OCI-LY1 (cell line): Measurements from ENCODE around the gene MICALL2.

ENCODE experiments used
- H2AFZ ChIP-seq: fragments of 200-600 bp; sonication (generic), shearing (Covaris generic); 2 replicates; pipeline ENCODE4 v1.6.0; 2014; ENCODE audit warnings: antibody characterized with exemption, mild to moderate bottlenecking, low read length
- H3F3A ChIP-seq: fragments of 200-600 bp; sonication (generic), shearing (Covaris generic); 2 replicates; pipeline ENCODE4 v1.6.0; 2014; ENCODE audit warnings: mild to moderate bottlenecking, antibody characterized with exemption, low read length, moderate library complexity; ENCODE audit not compliant: insufficient read depth
- H3K27ac ChIP-seq: fragments of 200-600 bp; sonication (generic); 2 replicates; pipeline ENCODE4 v1.5.1; 2014; ENCODE audit warnings: low read length, mixed run types, mild to moderate bottlenecking, low read depth; ENCODE audit not compliant: poor library complexity, severe bottlenecking
- H3K27me3 ChIP-seq: fragments of 200-600 bp; sonication (generic); 2 replicates; pipeline ENCODE4 v1.6.0; 2014; ENCODE audit warnings: antibody characterized with exemption, mild to moderate bottlenecking, low read length, moderate library complexity; ENCODE audit not compliant: insufficient read depth
- H3K36me3 ChIP-seq: fragments of 200-600 bp; sonication (generic); 2 replicates; pipeline ENCODE4 v1.6.1; 2014; ENCODE audit warnings: mild to moderate bottlenecking, antibody characterized with exemption, low read length, moderate library complexity, mixed read lengths; ENCODE audit not compliant: insufficient read depth
- H3K4me1 ChIP-seq: fragments of 200-600 bp; sonication (generic); 2 replicates; pipeline ENCODE4 v1.5.1; 2014; ENCODE audit warnings: mild to moderate bottlenecking, low read length, moderate library complexity; ENCODE audit not compliant: insufficient read depth, severe bottlenecking
- H3K4me2 ChIP-seq: fragments of 200-600 bp; sonication (generic), shearing (Covaris generic); 2 replicates; pipeline ENCODE4 v1.6.1; 2014; ENCODE audit warnings: low read length
- H3K4me3 ChIP-seq: fragments of 200-600 bp; sonication (generic); 2 replicates; pipeline ENCODE4 v1.5.1; 2014; ENCODE audit warnings: low read length, low read depth, mild to moderate bottlenecking, mixed read lengths; ENCODE audit not compliant: poor library complexity, severe bottlenecking
- H3K79me2 ChIP-seq: fragments of 200-600 bp; shearing (Covaris generic); 2 replicates; pipeline ENCODE4 v1.6.1; 2016; ENCODE audit warnings: mixed run types, low read length, mixed read lengths; ENCODE audit not compliant: insufficient read depth
- H3K9ac ChIP-seq: fragments of 200-600 bp; sonication (generic), shearing (Covaris generic); 2 replicates; pipeline ENCODE4 v1.6.1; 2014; ENCODE audit warnings: mild to moderate bottlenecking, low read length, mixed read lengths
- H3K9me2 ChIP-seq: fragments of 200-600 bp; sonication (generic), shearing (Covaris generic); 2 replicates; pipeline ENCODE4 v1.6.1; 2014; ENCODE audit warnings: low read depth, mild to moderate bottlenecking, low read length, mixed read lengths
- H3K9me3 ChIP-seq: fragments of 200-600 bp; shearing (Covaris generic); 2 replicates; pipeline ENCODE4 v1.6.1; 2014; ENCODE audit warnings: low read length, mixed read lengths
- H4K20me1 ChIP-seq: fragments of 200-600 bp; sonication (generic), shearing (Covaris generic); 2 replicates; pipeline ENCODE4 v1.6.0; 2016; ENCODE audit warnings: mild to moderate bottlenecking, low read length; ENCODE audit not compliant: insufficient read depth
- EZH2 ChIP-seq: fragments of 200-600 bp; sonication (generic), shearing (Covaris generic); IDR thresholded peaks from 2 replicates; pipeline ENCODE4 v1.8.0; 2017; ENCODE audit warnings: borderline replicate concordance, mixed run types, mild to moderate bottlenecking, antibody characterized with exemption, low read length, moderate library complexity, mixed read lengths
- TF ChIP-seq, protein P1 (sequence below): fragments of 200-600 bp; sonication (generic), shearing (Covaris generic); IDR thresholded peaks from 2 replicates; pipeline ENCODE4 v1.5.1; 2017; ENCODE audit warnings: mild to moderate bottlenecking, antibody characterized with exemption, low read length, moderate library complexity, mixed read lengths

The MICALL2 gene

DNA sequence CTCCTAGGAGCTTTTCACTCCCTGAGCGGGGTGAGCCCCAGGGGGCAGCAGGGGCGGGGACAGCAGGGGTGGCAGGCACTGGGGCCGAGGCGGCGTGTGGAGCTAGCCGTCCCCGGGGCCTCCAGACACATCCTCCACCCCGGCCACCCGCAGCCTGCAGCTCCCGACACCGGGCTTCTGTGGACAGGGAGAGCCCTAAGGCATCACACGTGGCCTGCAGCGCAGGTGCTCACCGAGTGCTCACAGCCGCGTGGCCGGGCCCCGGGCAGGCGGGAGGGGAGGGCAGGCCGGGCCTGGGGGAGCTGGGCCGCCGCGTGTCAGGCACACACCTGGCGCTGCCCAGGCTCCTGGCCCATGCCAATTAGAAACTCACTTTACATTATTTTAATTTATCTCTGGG is 51.4 kb downstream of the MICALL2 start:
- Histone ChIP-seq H4K20me1 (no peaks in the 10 kb centered on the region), H3F3A (no peaks in the 10 kb centered on the region), H3K4me3 (no peak overlapping the region), H3K36me3 (no peaks in the 10 kb centered on the region), H3K9me2 (no peaks in the 10 kb centered on the region), H3K9ac (no peak overlapping the region), H2AFZ (no peak overlapping the region), H3K27me3 (no peaks in the 10 kb centered on the region; the same call in 1 of the 2 replicates), H3K27ac (no peak overlapping the region), H3K9me3 (no peaks in the 10 kb centered on the region), H3K4me1 (no peaks in the 10 kb centered on the region), H3K4me2 (no peak overlapping the region), H3K79me2 (no peaks in the 10 kb centered on the region)
- TF ChIP-seq, protein P1, sequence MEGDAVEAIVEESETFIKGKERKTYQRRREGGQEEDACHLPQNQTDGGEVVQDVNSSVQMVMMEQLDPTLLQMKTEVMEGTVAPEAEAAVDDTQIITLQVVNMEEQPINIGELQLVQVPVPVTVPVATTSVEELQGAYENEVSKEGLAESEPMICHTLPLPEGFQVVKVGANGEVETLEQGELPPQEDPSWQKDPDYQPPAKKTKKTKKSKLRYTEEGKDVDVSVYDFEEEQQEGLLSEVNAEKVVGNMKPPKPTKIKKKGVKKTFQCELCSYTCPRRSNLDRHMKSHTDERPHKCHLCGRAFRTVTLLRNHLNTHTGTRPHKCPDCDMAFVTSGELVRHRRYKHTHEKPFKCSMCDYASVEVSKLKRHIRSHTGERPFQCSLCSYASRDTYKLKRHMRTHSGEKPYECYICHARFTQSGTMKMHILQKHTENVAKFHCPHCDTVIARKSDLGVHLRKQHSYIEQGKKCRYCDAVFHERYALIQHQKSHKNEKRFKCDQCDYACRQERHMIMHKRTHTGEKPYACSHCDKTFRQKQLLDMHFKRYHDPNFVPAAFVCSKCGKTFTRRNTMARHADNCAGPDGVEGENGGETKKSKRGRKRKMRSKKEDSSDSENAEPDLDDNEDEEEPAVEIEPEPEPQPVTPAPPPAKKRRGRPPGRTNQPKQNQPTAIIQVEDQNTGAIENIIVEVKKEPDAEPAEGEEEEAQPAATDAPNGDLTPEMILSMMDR: no peak
- no peak for TF ChIP-seq EZH2

DNA sequence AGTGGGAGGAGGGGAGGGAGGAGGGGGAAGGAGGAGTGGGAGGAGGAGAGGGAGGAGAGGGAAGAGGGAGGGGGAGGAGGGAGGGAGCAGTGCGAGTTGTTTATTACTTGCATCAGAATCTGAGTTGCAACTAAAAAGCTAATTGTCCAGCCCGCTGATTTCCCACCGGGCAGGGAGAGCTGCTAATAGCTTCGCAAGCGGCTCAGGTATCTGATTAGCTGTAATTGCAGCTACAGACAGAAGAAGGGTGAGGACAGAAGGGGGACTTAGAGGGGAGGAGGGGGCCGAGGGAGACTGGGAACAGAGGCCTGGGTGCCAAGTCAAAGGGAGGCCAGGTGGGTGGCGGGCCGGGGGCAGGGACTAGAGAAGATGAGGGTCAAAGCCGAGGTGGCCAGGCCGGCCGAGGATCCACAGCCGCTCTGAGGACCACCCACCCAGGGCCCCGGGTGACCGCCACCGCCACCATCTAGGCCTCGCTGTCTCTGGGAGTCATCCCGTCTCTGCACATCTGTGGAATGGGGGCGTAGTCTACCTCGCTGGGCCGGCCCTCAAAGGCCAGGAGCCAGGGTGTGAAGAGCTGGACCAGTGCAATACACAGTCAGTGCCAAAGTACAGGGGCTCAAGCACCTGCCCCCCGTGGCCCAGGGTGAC is 54.2 kb downstream of the MICALL2 start:
- Histone ChIP-seq H3K27me3 (no peaks in the 10 kb centered on the region; the same call in 1 of the 2 replicates), H3K79me2 (no peaks in the 10 kb centered on the region), H4K20me1 (no peaks in the 10 kb centered on the region), H2AFZ (no peak overlapping the region), H3K4me3 (no peak overlapping the region), H3K4me2 (no peak overlapping the region), H3K27ac (no peak overlapping the region), H3F3A (no peaks in the 10 kb centered on the region), H3K4me1 (no peaks in the 10 kb centered on the region), H3K9ac (no peak overlapping the region), H3K9me2 (no peaks in the 10 kb centered on the region), H3K9me3 (no peaks in the 10 kb centered on the region), H3K36me3 (no peaks in the 10 kb centered on the region)
- TF ChIP-seq EZH2: no peak
- TF ChIP-seq, protein P1: no peak

DNA sequence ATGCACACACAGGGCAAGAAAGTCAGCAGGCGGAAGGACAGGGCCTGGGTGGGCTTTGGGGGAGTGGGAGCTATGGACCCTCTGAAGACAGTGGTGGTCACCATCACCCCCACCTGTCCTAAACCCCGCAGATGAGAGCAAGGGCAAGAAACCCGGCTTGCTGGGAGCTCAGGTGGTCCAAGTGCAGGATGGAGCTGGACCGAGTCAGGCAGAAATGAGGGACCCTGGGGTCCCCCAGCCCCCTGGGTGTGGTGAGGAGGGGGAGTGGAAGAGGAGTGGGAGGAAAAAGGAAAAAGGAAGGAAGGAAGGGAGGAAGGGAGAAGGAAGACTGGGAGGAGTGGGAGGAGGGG is 54.8 kb downstream of the MICALL2 start:
- H3K9me2 ChIP-seq: no peaks in the 10 kb centered on the region
- no peaks in the 10 kb centered on the region for H3K79me2 ChIP-seq
- no peak overlapping the region for H3K4me3 ChIP-seq
- H2AFZ ChIP-seq: no peak overlapping the region
- H3K27me3 ChIP-seq: no peaks in the 10 kb centered on the region; the same call in 1 of the 2 replicates
- H3F3A ChIP-seq: no peaks in the 10 kb centered on the region
- no peaks in the 10 kb centered on the region for H4K20me1 ChIP-seq
- H3K4me1 ChIP-seq: no peaks in the 10 kb centered on the region
- no peak overlapping the region for H3K27ac ChIP-seq
- H3K9me3 ChIP-seq: no peaks in the 10 kb centered on the region
- no peak overlapping the region for H3K4me2 ChIP-seq
- H3K9ac ChIP-seq: no peak overlapping the region
- no peak for TF ChIP-seq EZH2
- TF ChIP-seq, protein P1: no peak
- H3K36me3 ChIP-seq: no peaks in the 10 kb centered on the region
